ENCODE measurements around the gene RAB7B. TPM values are rescaled to one million over a fixed set of nuclear protein-coding genes. Genes with fewer than 3 reads are reported as not detected.

Gene RAB7B
- total RNA-seq, 4 donors from 2014 or later = 0.15 to 0.62 (median 0.33) TPM; not detected in 1

DNA sequence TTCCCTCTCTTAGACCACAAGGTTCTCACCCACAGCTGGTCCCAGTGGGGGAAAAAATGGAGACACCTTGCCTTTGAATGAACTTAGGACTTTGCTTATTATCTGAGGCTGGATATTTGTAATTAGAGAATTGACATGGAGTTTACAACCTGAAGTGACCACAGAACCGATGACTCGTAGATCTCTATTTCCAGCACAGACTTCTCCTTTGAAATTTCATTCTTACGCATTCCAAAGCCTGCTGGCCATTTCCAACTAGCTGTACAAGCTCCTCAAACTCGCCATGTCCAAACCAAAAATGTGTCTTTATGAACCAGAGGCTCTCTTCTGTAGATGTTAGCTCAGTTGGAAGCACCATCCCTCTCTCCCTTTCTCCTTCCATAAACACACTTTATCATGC is 12.0 kb downstream of the RAB7B start:
- DNase-seq = no peak
- no peaks in the 10 kb centered on the region for H3K9me3 ChIP-seq
- H3K27me3 ChIP-seq = no peaks in the 10 kb centered on the region
- no peak overlapping the region for H3K4me3 ChIP-seq
- in situ Hi-C loops (cut with MboI; ENCODE audit: low sequenced_read_pairs in 4 of 4) = loop anchor here in 1 of 4 donors (25.0 kb wide), 1 partner anchor 329 kb away; no protein-coding TSS in a partner anchor
- no peak for TF ChIP-seq CTCF (IDR thresholded peaks at IDR 0.05 in 4 of 5, conservative IDR thresholded peaks at IDR 0.05 in 1 of 5)
- no peak for TF ChIP-seq POLR2A (IDR thresholded peaks at IDR 0.05)
- no peak overlapping the region for H3K27ac ChIP-seq
- H3K36me3 ChIP-seq = no peaks in the 10 kb centered on the region
- no peak for ATAC-seq
- intact Hi-C loops (cut with DNase I; ENCODE audit: low total_unique reads) = no loop called here
- H3K4me1 ChIP-seq = peaks cover 0 to 4% of the 10 kb centered on the region in 2 donors

GRCh38 chr1:205990226-205990625 is 13.0 kb downstream of the RAB7B start:
- H3K4me1 ChIP-seq = peaks cover 0 to 4% of the 10 kb centered on the region in 2 donors
- in situ Hi-C loops (cut with MboI; ENCODE audit: low sequenced_read_pairs in 4 of 4) = loop anchor here in 1 of 4 donors (25.0 kb wide), 1 partner anchor 328 kb away; no protein-coding TSS in a partner anchor
- ATAC-seq (no peak), DNase-seq (no peak)
- no peaks in the 10 kb centered on the region for H3K36me3 ChIP-seq
- H3K4me3 ChIP-seq = no peak overlapping the region
- H3K9me3 ChIP-seq = no peaks in the 10 kb centered on the region
- H3K27me3 ChIP-seq = no peaks in the 10 kb centered on the region
- no peak overlapping the region for H3K27ac ChIP-seq
- TF ChIP-seq CTCF (IDR thresholded peaks at IDR 0.05 in 4 of 5, conservative IDR thresholded peaks at IDR 0.05 in 1 of 5) = no peak
- TF ChIP-seq POLR2A (IDR thresholded peaks at IDR 0.05) = no peak
- intact Hi-C loops (cut with DNase I; ENCODE audit: low total_unique reads) = no loop called here

DNA sequence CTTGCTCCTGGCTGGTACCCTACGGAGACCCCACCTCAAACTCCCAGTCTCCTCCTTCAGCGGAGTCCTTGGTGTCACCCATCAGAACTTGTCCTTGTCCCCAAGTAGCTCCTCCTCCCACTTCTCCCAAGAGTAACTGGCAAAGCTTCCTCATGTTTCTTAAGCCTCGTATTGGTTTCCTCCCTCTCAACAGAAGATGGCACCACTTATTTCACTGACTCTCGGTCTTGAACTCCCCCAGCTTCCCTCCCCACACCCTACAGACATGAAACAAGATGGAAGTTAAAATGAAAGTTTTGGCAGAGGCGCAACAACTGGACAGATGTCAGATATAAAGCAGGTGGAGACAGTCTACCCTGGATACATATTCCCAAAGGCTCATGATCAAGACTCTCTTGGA is 13.4 kb downstream of the RAB7B start:
- in situ Hi-C loops (cut with MboI; ENCODE audit: low sequenced_read_pairs in 4 of 4) (loop anchor here in 3 of 4 donors (5.0 to 25.0 kb wide), 5 partner anchors 75 to 327 kb away; no protein-coding TSS in a partner anchor), intact Hi-C loops (cut with DNase I; ENCODE audit: low total_unique reads) (no loop called here)
- TF ChIP-seq POLR2A (IDR thresholded peaks at IDR 0.05) = no peak
- no peak for TF ChIP-seq CTCF (IDR thresholded peaks at IDR 0.05 in 4 of 5, conservative IDR thresholded peaks at IDR 0.05 in 1 of 5)
- ATAC-seq (no peak), DNase-seq (no peak)
- Histone ChIP-seq H3K9me3 (no peaks in the 10 kb centered on the region), H3K4me3 (no peak overlapping the region), H3K27ac (no peak overlapping the region), H3K27me3 (no peaks in the 10 kb centered on the region), H3K4me1 (peaks cover 0 to 4% of the 10 kb centered on the region in 2 donors), H3K36me3 (no peaks in the 10 kb centered on the region)

GRCh38 chr1:205988585-205988995 is 14.6 kb downstream of the RAB7B start:
- H3K27ac ChIP-seq = no peak overlapping the region
- peaks cover 0 to 4% of the 10 kb centered on the region in 2 donors for H3K4me1 ChIP-seq
- ATAC-seq (peak in 1 of 2 donors; percentile 24), DNase-seq (no peak)
- intact Hi-C loops (cut with DNase I; ENCODE audit: low total_unique reads) (no loop called here), in situ Hi-C loops (cut with MboI; ENCODE audit: low sequenced_read_pairs in 4 of 4) (loop anchor here in 3 of 4 donors (5.0 to 25.0 kb wide), 5 partner anchors 74 to 326 kb away; no protein-coding TSS in a partner anchor)
- no peaks in the 10 kb centered on the region for H3K9me3 ChIP-seq
- no peaks in the 10 kb centered on the region for H3K27me3 ChIP-seq
- no peaks in the 10 kb centered on the region for H3K36me3 ChIP-seq
- no peak overlapping the region for H3K4me3 ChIP-seq
- TF ChIP-seq CTCF (IDR thresholded peaks at IDR 0.05 in 4 of 5, conservative IDR thresholded peaks at IDR 0.05 in 1 of 5) = no peak
- no peak for TF ChIP-seq POLR2A (IDR thresholded peaks at IDR 0.05)

DNA sequence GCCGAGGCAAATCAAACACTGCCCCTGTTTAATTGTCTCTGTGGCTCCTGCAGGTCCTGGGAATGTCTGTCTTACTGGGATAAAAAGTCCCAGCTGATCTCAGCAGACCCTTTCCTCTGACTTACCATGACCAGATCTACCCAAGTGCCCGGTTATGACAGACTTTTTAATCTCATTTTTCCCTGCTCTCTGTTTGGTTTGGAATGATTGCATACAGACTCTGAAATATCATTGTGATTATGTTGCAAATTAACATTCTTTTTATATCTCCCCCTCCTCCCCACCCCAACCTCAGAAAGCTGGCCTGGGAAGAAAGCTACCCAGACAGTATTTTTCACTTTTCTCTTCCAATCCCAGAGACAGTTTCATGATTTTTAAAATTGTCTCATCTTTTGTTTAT is 16.3 kb downstream of the RAB7B start:
- in situ Hi-C loops (cut with MboI; ENCODE audit: low sequenced_read_pairs in 4 of 4) = loop anchor here in 3 of 4 donors (5.0 to 25.0 kb wide), 5 partner anchors 72 to 325 kb away; no protein-coding TSS in a partner anchor
- ATAC-seq = no peak
- H3K27ac ChIP-seq = no peak overlapping the region
- TF ChIP-seq POLR2A (IDR thresholded peaks at IDR 0.05) = no peak
- TF ChIP-seq CTCF (IDR thresholded peaks at IDR 0.05 in 4 of 5, conservative IDR thresholded peaks at IDR 0.05 in 1 of 5) = no peak
- no peaks in the 10 kb centered on the region for H3K27me3 ChIP-seq
- peaks cover 0 to 4% of the 10 kb centered on the region in 2 donors for H3K4me1 ChIP-seq
- H3K36me3 ChIP-seq = no peaks in the 10 kb centered on the region
- no peak for DNase-seq
- no peak overlapping the region for H3K4me3 ChIP-seq
- intact Hi-C loops (cut with DNase I; ENCODE audit: low total_unique reads) = no loop called here
- no peaks in the 10 kb centered on the region for H3K9me3 ChIP-seq
